GM12892 (cell line): ENCODE measurements around the gene ARL16.

ENCODE experiments used
- DNase-seq: peaks from one replicate; pipeline ENCODE4 v3.0.0; 2011; ENCODE audit not compliant: insufficient read length
- FAIRE-seq: peaks from 2 replicates; lab custom pipeline; 2011; peaks lifted over from hg19 to GRCh38; lab: Jason Lieb, UNC
- POLR2A ChIP-seq: IDR thresholded peaks from 2 replicates; pipeline ENCODE4 v1.6.1; 2011; ENCODE audit warnings: low read depth, low read length, control low read depth
- POLR2AphosphoS5 ChIP-seq: IDR thresholded peaks from 2 replicates; pipeline ENCODE4 v1.6.1; 2011; ENCODE audit warnings: low read depth, low read length, control low read depth
- TAF1 ChIP-seq: IDR thresholded peaks from 2 replicates; pipeline ENCODE4 v1.6.1; 2011; ENCODE audit warnings: low read depth, mild to moderate bottlenecking, control low read depth, low read length, borderline replicate concordance

ARL16 gene

GRCh38 chr17:81701288-81702071 lies 17.9 kb upstream of the ARL16 start:
- TF ChIP-seq POLR2AphosphoS5 (no peak; the same call in 1 of the 2 replicates), POLR2A (0 out of 2 replicates have a peak, but pooled peaks have one; percentile 11)
- DNase-seq: no peak
- FAIRE-seq: no peak

GRCh38 chr17:81700353-81701287 lies 17.0 kb upstream of the ARL16 start:
- DNase-seq: no peak
- no peak for FAIRE-seq
- TF ChIP-seq POLR2A: peak; percentile 59; the same call in 1 of the 2 replicates
- peak; percentile 17; the same call in 1 of the 2 replicates for TF ChIP-seq POLR2AphosphoS5
- TF ChIP-seq TAF1: no peak

GRCh38 chr17:81697261-81698044 lies 13.9 kb upstream of the ARL16 start:
- no peak for TF ChIP-seq POLR2AphosphoS5
- no peak for TF ChIP-seq POLR2A
- no peak for TF ChIP-seq TAF1
- DNase-seq: no peak
- no peak for FAIRE-seq

DNA sequence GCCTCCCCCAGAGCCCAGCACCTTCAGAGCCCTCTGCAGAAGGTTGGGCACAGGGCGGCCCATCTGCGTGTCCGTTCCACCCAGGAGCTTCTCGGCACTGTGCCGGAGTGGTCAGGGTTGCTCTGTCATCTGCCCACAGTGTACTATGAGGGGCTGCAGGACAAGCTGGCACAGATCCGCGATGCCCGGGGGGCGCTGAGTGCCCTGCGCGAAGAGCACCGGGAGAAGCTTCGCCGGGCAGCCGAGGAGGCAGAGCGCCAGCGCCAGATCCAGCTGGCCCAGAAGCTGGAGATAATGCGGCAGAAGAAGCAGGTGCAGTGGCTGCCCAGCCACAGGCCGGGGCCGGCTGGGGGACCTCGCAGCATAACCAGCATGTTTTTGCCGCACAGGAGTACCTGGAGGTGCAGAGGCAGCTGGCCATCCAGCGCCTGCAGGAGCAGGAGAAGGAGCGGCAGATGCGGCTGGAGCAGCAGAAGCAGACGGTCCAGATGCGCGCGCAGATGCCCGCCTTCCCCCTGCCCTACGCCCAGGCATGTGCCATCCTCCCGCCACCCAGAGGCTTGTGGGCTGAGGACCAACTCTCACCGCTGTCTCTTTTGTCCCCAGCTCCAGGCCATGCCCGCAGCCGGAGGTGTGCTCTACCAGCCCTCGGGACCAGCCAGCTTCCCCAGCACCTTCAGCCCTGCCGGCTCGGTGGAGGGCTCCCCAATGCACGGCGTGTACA lies 12.8 kb upstream of the ARL16 start:
- FAIRE-seq: no peak
- DNase-seq: no peak
- TF ChIP-seq POLR2A: 0 out of 2 replicates have a peak, but pooled peaks have one; percentile 23
- TF ChIP-seq POLR2AphosphoS5: no peak

DNA sequence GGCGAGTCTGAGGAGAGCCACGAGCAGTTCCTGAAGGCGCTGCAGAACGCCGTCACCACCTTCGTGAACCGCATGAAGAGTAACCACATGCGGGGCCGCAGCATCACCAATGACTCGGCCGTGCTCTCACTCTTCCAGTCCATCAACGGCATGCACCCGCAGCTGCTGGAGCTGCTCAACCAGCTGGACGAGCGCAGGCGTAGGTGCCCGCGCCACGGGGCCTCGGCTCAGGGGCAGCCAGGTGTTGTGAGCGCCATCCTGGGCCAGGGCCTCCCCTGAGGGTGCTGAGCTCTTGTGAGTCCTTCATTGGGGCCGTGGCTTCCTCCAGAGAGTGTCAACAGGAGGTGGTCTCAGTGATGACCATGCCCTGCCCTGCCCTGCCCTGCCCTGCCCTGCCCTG lies 12.2 kb upstream of the ARL16 start:
- TF ChIP-seq TAF1 (no peak), POLR2AphosphoS5 (no peak), POLR2A (no peak; the same call in 1 of the 2 replicates)
- no peak for FAIRE-seq
- DNase-seq: no peak

DNA sequence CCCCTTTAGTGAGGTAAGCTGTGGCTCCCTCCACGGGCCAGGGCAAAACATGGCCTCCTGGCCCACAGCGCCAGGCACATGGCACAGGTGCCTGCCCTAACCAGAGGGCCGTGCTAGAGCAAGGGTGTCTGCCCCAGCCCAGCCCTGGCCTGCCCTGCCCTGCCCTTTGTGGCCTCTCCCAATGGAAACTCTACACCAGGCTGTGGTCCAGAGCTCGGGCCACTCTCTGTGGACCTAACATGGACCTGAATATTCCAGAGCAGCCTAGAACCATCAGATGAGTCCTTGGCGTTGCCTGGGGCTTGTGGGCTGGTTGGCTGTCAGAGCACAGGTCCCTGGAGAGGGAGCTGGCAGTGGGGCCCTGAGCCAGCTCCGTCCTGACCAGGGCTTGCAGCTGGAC lies 11.6 kb upstream of the ARL16 start:
- DNase-seq (no peak), FAIRE-seq (no peak)
- TF ChIP-seq POLR2AphosphoS5 (no peak), POLR2A (no peak), TAF1 (no peak)

- TF ChIP-seq POLR2AphosphoS5 (no peak), POLR2A (no peak), TAF1 (no peak)
- FAIRE-seq (no peak), DNase-seq (no peak)
Observed at GRCh38 chr17:81694810-81695209, 11.2 kb upstream of the ARL16 start.

DNA sequence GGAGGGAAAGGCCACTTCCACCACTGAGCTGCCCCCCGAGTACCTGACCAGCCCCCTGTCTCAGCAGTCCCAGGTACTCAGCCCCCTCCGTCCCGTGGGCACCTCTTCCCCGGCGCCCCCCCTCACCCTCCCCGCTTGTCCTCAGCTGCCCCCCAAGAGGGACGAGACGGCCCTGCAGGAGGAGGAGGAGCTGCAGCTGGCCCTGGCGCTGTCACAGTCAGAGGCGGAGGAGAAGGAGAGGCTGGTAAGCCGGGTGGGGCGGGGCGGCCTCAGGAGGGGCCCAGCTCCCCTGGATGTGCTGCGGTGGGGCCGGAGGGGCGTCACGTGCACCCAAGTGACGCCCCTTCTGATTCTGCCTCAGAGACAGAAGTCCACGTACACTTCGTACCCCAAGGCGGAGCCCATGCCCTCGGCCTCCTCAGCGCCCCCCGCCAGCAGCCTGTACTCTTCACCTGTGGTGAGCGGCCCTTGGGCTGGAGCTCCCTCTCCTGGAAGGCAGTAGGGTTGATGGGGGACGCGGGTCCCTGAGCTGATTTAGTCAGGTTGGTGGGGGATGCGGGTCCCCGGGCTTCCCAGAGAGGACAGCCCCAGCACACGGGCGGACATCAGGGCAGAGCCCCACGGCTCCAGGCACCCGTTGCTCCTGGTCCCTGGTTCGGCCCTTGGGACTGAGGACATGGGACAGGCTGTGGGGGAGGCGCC lies 10.1 kb upstream of the ARL16 start:
- no peak for DNase-seq
- TF ChIP-seq TAF1: no peak
- no peak for TF ChIP-seq POLR2A
- no peak for TF ChIP-seq POLR2AphosphoS5
- no peak for FAIRE-seq

DNA sequence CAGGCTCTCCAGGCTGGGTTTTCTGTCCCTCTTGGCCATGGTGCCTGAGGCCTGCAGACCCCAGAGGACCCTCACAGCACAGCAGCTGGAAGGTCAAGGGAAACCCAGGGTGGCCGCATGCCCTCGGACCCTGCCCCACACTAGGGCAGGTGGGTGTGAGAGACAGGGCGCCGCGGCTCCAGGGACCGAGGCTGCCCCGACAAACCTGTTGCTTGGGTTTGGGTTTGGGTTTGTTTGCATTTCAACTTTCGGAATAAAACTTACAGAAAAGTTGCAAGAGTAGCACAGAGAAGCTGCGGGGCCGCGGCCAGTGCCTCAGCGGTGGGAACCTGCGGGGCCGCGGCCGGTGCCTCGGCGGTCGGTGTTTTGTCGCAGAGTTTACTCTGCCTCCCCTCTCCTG lies 8.0 kb upstream of the ARL16 start:
- no peak for TF ChIP-seq POLR2A
- no peak for TF ChIP-seq POLR2AphosphoS5
- no peak for TF ChIP-seq TAF1
- no peak for FAIRE-seq
- DNase-seq: no peak

DNA sequence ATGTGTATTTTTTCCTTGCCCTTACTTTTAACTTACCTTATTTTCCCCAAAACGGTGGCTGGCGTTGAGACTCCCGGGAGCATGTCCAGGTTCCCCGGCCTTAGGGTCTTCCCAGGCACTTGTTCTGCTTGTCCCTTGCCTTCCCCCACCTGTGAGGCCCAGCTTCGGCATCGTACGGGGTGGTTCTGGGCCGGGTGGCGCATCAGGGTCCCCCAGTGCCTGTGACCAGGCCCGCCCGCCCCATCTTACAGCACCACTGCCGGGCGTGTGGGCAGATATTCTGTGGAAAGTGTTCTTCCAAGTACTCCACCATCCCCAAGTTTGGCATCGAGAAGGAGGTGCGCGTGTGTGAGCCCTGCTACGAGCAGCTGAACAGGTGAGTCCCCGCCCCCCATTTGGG lies 7.6 kb upstream of the ARL16 start:
- no peak for DNase-seq
- TF ChIP-seq POLR2A (no peak), TAF1 (no peak), POLR2AphosphoS5 (no peak)
- FAIRE-seq: no peak

GRCh38 chr17:81690549-81690948 lies 7.0 kb upstream of the ARL16 start:
- DNase-seq: no peak
- TF ChIP-seq TAF1 (no peak), POLR2AphosphoS5 (no peak)
- no peak for FAIRE-seq
